SU-DHL-6 (cell line): ENCODE measurements around the gene SIDT2.
A peak's percentile ranks its signal among the peaks of the same experiment; 100 is the strongest.

Experiments
- H2AFZ ChIP-seq: fragments of 200-600 bp; sonication (generic); 2 replicates; pipeline ENCODE4 v1.6.1; 2014; ENCODE audit warnings: low read depth, mild to moderate bottlenecking, moderate library complexity, mixed read lengths, antibody characterized with exemption, low read length; ENCODE audit not compliant: severe bottlenecking
- H3F3A ChIP-seq: fragments of 200-600 bp; shearing (Covaris generic); 2 replicates; pipeline ENCODE4 v1.6.0; 2016; ENCODE audit warnings: antibody characterized with exemption, mild to moderate bottlenecking; ENCODE audit not compliant: insufficient read depth
- H3K27ac ChIP-seq: fragments of 200-600 bp; sonication (generic); 2 replicates; pipeline ENCODE4 v1.5.1; 2016; ENCODE audit warnings: low read depth, mild to moderate bottlenecking, low read length, moderate library complexity, mixed read lengths
- H3K27me3 ChIP-seq: fragments of 200-600 bp; sonication (generic), shearing (Covaris generic); 2 replicates; pipeline ENCODE4 v1.6.0; 2014; ENCODE audit warnings: mild to moderate bottlenecking, low read length
- H3K36me3 ChIP-seq: fragments of 200-600 bp; sonication (generic); 2 replicates; pipeline ENCODE4 v1.6.1; 2014; ENCODE audit warnings: mild to moderate bottlenecking, low read length, mixed read lengths
- H3K4me2 ChIP-seq: fragments of 300-600, 200-600 bp; shearing (Covaris generic), sonication (generic); 2 replicates; pipeline ENCODE4 v1.6.0; 2014; ENCODE audit warnings: low read length, low read depth, mild to moderate bottlenecking; ENCODE audit not compliant: poor library complexity, severe bottlenecking
- H3K4me3 ChIP-seq: fragments of 200-600 bp; sonication (generic); 2 replicates; pipeline ENCODE4 v1.5.1; 2014; ENCODE audit warnings: antibody characterized with exemption, low read length, mild to moderate bottlenecking, mixed read lengths; ENCODE audit not compliant: insufficient read depth, poor library complexity, severe bottlenecking
- H3K79me2 ChIP-seq: fragments of 200-600 bp; sonication (generic); 2 replicates; pipeline ENCODE4 v1.6.1; 2014; ENCODE audit warnings: mild to moderate bottlenecking, low read length, moderate library complexity; ENCODE audit not compliant: insufficient read depth
- H3K9ac ChIP-seq: fragments of 200-600 bp; sonication (generic); 2 replicates; pipeline ENCODE4 v1.7.0; 2014; ENCODE audit warnings: mild to moderate bottlenecking, low read length
- H3K9me2 ChIP-seq: fragments of 200-600 bp; sonication (generic); replicated peaks from 2 replicates; pipeline ENCODE4 v1.6.1; 2014; ENCODE audit warnings: low read length; ENCODE audit not compliant: insufficient read depth
- H3K9me3 ChIP-seq: fragments of 200-600 bp; sonication (generic); 2 replicates; pipeline ENCODE4 v1.6.1; 2014; ENCODE audit warnings: low read length, mixed read lengths; ENCODE audit not compliant: insufficient read depth
- H4K20me1 ChIP-seq: fragments of 200-600 bp; sonication (generic); 2 replicates; pipeline ENCODE4 v1.6.1; 2014; ENCODE audit warnings: low read depth, mild to moderate bottlenecking, antibody characterized with exemption, low read length, moderate library complexity, mixed read lengths
- EZH2phosphoT487 ChIP-seq: fragments of 200-600 bp; sonication (generic), shearing (Covaris generic); conservative IDR thresholded peaks from 2 replicates; pipeline ENCODE4 v1.6.1; 2018; ENCODE audit warnings: mild to moderate bottlenecking, antibody characterized with exemption, low read length, moderate library complexity, mixed read lengths
- TF ChIP-seq, protein P1 (sequence below): fragments of 200-600 bp; sonication (generic); IDR thresholded peaks from one replicate; pipeline ENCODE4 v1.5.1; 2017; ENCODE audit warnings: antibody characterized with exemption, mild to moderate bottlenecking, low read length, moderate library complexity; ENCODE audit not compliant: insufficient read depth, poor library complexity, severe bottlenecking

The SIDT2 gene

GRCh38 chr11:117223741-117224689, 45.5 kb downstream of the SIDT2 start:
- Histone ChIP-seq H3K36me3 (no peaks in the 10 kb centered on the region), H3K27me3 (no peaks in the 10 kb centered on the region), H2AFZ (no peak overlapping the region), H3K9ac (no peak overlapping the region), H3F3A (no peaks in the 10 kb centered on the region), H4K20me1 (no peaks in the 10 kb centered on the region), H3K4me2 (no peak overlapping the region), H3K27ac (no peak overlapping the region), H3K9me3 (no peaks in the 10 kb centered on the region), H3K4me3 (no peak overlapping the region), H3K9me2 (no peaks in the 10 kb centered on the region), H3K79me2 (no peaks in the 10 kb centered on the region)
- TF ChIP-seq, protein P1, sequence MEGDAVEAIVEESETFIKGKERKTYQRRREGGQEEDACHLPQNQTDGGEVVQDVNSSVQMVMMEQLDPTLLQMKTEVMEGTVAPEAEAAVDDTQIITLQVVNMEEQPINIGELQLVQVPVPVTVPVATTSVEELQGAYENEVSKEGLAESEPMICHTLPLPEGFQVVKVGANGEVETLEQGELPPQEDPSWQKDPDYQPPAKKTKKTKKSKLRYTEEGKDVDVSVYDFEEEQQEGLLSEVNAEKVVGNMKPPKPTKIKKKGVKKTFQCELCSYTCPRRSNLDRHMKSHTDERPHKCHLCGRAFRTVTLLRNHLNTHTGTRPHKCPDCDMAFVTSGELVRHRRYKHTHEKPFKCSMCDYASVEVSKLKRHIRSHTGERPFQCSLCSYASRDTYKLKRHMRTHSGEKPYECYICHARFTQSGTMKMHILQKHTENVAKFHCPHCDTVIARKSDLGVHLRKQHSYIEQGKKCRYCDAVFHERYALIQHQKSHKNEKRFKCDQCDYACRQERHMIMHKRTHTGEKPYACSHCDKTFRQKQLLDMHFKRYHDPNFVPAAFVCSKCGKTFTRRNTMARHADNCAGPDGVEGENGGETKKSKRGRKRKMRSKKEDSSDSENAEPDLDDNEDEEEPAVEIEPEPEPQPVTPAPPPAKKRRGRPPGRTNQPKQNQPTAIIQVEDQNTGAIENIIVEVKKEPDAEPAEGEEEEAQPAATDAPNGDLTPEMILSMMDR, result no peak
- no peak for TF ChIP-seq EZH2phosphoT487

- Histone ChIP-seq H3K36me3 (no peaks in the 10 kb centered on the region), H3K4me3 (no peak overlapping the region), H3F3A (0 out of 2 replicates have a peak, but pooled peaks cover 3% of the 10 kb centered on the region), H3K27me3 (no peaks in the 10 kb centered on the region), H3K9me3 (no peaks in the 10 kb centered on the region), H2AFZ (no peak overlapping the region), H4K20me1 (no peaks in the 10 kb centered on the region), H3K79me2 (peaks cover 7% of the 10 kb centered on the region), H3K9ac (no peak overlapping the region), H3K27ac (no peak overlapping the region), H3K4me2 (no peak overlapping the region), H3K9me2 (no peaks in the 10 kb centered on the region)
- TF ChIP-seq EZH2phosphoT487, result no peak
- TF ChIP-seq, protein P1, result no peak
Measured at GRCh38 chr11:117225553-117226170, 47.1 kb downstream of the SIDT2 start.

GRCh38 chr11:117226388-117227385, 48.1 kb downstream of the SIDT2 start:
- no peak for TF ChIP-seq EZH2phosphoT487
- TF ChIP-seq, protein P1, result peak; percentile 63
- H3K9ac ChIP-seq, result no peak overlapping the region
- H3K36me3 ChIP-seq, result no peaks in the 10 kb centered on the region

More at GRCh38 chr11:117226388-117227385, 48.1 kb downstream of the SIDT2 start:
- no peak overlapping the region for H3K4me2 ChIP-seq
- no peak overlapping the region for H2AFZ ChIP-seq
- no peak overlapping the region for H3K27ac ChIP-seq
- peaks cover 17% of the 10 kb centered on the region for H3K79me2 ChIP-seq
- no peaks in the 10 kb centered on the region for H3K9me3 ChIP-seq
- no peak overlapping the region for H3K4me3 ChIP-seq
- H3K9me2 ChIP-seq, result no peaks in the 10 kb centered on the region
- H4K20me1 ChIP-seq, result no peaks in the 10 kb centered on the region
- H3F3A ChIP-seq, result 0 out of 2 replicates have a peak, but pooled peaks cover 11% of the 10 kb centered on the region
- no peaks in the 10 kb centered on the region for H3K27me3 ChIP-seq
